ENCODE data around the gene CBARP.
"Not testable (repeated sequence)": the region's sequence is repeated elsewhere in the genome, so short reads cannot be mapped to it uniquely, and the experiment has no call there.

Gene CBARP

GRCh38 chr19:1206864-1207450, 30.8 kb downstream of the CBARP start:
- no peak for DNase-seq

GRCh38 chr19:1206150-1206863, 31.5 kb downstream of the CBARP start:
- no peak for DNase-seq

- peak; percentile 98 for DNase-seq
Measured at GRCh38 chr19:1205114-1206099, 32.4 kb downstream of the CBARP start, which contains the start of gene STK11. Gene STK11 (plus strand): TSS chr19:1205778. CDS start chr19:1206914, 1,136 bp downstream.

DNA sequence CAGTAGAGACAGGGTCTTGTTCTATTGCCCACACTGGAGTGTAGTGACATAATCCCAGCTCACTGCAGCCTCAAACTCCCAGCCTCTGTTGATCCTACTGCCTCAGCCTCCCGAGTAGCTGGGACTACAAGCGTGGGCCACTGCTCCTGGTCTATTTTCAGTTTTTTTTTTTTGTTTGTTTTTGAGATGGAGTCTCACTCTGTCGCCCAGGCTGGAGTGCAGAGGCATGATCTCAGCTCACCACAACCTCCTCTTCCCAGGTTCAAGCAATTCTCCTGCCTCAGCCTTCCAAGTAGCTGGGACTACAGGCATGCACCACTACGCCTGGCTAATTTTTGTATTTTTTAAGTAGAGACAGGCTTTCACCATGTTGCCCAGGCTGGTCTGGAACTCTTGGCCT, 37.2 kb downstream of the CBARP start:
- not testable (repeated sequence) for DNase-seq

GRCh38 chr19:1199531-1199930, 38.3 kb downstream of the CBARP start:
- no peak for DNase-seq

GRCh38 chr19:1189419-1189818, 48.4 kb downstream of the CBARP start:
- DNase-seq = no peak

GRCh38 chr19:1183543-1184172, 54.1 kb downstream of the CBARP start:
- peak; percentile 72 for DNase-seq

DNA sequence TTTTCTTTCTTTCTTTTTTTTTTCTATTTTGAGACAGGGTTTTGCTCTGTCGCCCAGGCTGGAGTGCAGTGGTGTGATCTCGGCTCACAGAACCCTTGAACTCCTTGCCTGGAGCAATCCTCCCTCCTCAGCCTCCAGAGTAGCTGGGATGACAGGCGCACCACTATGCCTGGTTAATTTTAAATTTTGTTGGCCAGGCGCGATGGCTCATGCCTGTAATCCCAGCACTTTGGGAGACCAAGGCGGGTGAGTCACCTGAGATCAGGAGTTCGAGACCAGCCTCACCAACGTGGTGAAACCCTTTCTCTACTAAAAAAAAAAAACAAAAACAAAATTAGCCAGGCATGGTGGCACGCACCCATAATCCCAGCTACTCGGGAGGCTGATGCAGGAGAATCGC, 55.1 kb downstream of the CBARP start:
- no peak for DNase-seq

DNA sequence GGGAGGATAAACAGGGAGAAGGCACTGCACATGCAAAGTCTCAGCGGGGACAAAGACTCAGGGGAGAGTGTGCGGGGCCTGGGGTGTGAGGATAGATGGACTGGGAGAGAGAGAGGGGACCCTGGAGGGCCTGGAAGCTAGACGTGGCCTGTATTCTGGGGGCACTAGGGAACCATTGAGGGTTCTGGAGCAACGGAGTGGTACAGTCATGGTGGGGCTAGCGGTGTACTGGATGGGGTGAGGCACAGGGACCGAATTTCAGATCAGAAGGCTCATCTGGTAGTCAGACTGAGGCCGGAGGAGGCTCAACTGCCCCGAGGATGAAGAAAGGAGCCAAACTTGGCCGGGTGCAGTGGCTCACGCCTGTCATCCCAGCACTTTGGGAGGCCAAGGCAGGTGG, 55.7 kb downstream of the CBARP start:
- no peak for DNase-seq

GRCh38 chr19:1181606-1182005, 56.2 kb downstream of the CBARP start:
- no peak for DNase-seq
